ENCODE results near the gene SPOP.

DNA sequence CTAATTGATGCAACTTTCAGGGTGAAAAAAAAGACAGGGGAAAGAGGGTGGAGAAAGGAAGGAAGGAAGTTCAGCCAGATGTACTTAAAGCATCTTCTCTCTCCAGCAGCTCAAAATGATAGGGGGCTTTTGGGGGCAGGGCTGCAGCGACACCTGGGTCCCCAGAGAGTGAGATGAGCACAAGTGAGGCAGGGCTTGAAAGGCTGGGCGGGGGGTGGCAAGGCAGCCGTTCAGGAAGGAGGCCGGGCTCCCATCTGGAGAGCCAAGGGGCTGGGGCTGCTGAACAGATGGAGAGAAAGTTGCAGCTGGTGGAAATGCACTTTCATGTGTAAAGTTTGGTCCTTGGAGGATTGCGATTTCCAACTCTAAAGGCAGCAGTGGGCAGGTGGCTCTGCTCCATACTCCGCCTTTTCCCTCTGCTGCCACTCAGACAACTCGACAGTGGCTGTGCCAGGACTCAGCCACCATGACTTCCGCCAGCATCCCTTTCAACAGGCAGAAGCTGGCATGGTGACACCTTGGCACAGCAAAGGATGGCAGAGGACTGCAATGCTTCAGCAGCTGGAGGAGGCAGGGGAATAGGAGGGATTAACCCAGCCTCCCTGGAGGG lies 22.2 kb upstream of the SPOP start:
- TF ChIP-seq POLR2A (IDR thresholded peaks at IDR 0.05) (no peak), POLR2AphosphoS5 (IDR thresholded peaks at IDR 0.05) (no peak)
